Activated CD8-positive, alpha-beta memory T cell treated with anti-CD3 and anti-CD28 coated beads, Interleukin-2, amount 50 U/mL, for 24 hours (primary cell): ENCODE data around the gene C15orf61.
A peak's percentile ranks its signal among the peaks of the same experiment; 100 is the strongest.

Experiments used
- DNase-seq: peaks from one replicate; pipeline ENCODE4 v3.0.0-alpha.2; 2020; ENCODE audit errors: extremely low read depth

C15orf61 gene

GRCh38 chr15:67521029-67521782 lies at the start of gene C15orf61:
TSS of gene C15orf61 (plus strand) at chr15:67521131. CDS start at chr15:67521249, 118 bp downstream.
- peak; percentile 50 for DNase-seq

- DNase-seq = no peak
These were observed 48.0 kb upstream of the C15orf61 start for GRCh38 chr15:67472957-67473356.

- DNase-seq = no peak
These were observed 46.4 kb upstream of the C15orf61 start for GRCh38 chr15:67474405-67475110.

- DNase-seq = no peak
These were observed 41.0 kb upstream of the C15orf61 start for GRCh38 chr15:67479781-67480505.

GRCh38 chr15:67480741-67481140 lies 40.2 kb upstream of the C15orf61 start:
- no peak for DNase-seq

GRCh38 chr15:67481680-67482079 lies 39.3 kb upstream of the C15orf61 start:
- no peak for DNase-seq

GRCh38 chr15:67495585-67495984 lies 25.3 kb upstream of the C15orf61 start:
- no peak for DNase-seq

- no peak for DNase-seq
These were observed 19.6 kb upstream of the C15orf61 start for GRCh38 chr15:67501177-67501835.

GRCh38 chr15:67501836-67502461 lies 19.0 kb upstream of the C15orf61 start:
- no peak for DNase-seq

- no peak for DNase-seq
These were observed 16.9 kb upstream of the C15orf61 start for GRCh38 chr15:67504056-67504455.

- DNase-seq = no peak
These were observed 16.1 kb upstream of the C15orf61 start for GRCh38 chr15:67504796-67505195.

GRCh38 chr15:67505675-67506572 lies 15.0 kb upstream of the C15orf61 start:
- DNase-seq = no peak

- no peak for DNase-seq
These were observed 13.9 kb upstream of the C15orf61 start for GRCh38 chr15:67506775-67507747.

- DNase-seq = no peak
These were observed 12.5 kb upstream of the C15orf61 start for GRCh38 chr15:67508407-67508806.

- DNase-seq = no peak
These were observed 11.0 kb upstream of the C15orf61 start for GRCh38 chr15:67509918-67510317.

- no peak for DNase-seq
These were observed 10.2 kb upstream of the C15orf61 start for GRCh38 chr15:67510597-67511190.

GRCh38 chr15:67511606-67512005 lies 9.3 kb upstream of the C15orf61 start:
- no peak for DNase-seq

GRCh38 chr15:67512140-67512539 lies 8.8 kb upstream of the C15orf61 start:
- DNase-seq = no peak
